ENCODE data around the gene RPP25L.

GRCh38 chr9:34610434-34611206, 1.3 kb downstream of the RPP25L start:
- TF ChIP-seq EP300 (IDR thresholded peaks at IDR 0.05; ENCODE audit: borderline replicate concordance in 1 of 2, low read depth in 1 of 2, low read length in 1 of 2) (no peak), USF1 (IDR thresholded peaks at IDR 0.05; ENCODE audit: borderline replicate concordance, low read depth) (no peak), RCOR1 (IDR thresholded peaks at IDR 0.05; ENCODE audit: low read length) (no peak), FOXJ3 (CRISPR knock-in tag; IDR thresholded peaks at IDR 0.05) (no peak)
